Activated naive CD8-positive, alpha-beta T cell treated with anti-CD3 and anti-CD28 coated beads, Interleukin-2, amount 50 U/mL, for 24 hours (primary cell): ENCODE measurements around the gene JAKMIP3.

Experiments used
- ATAC-seq: fragments of 150-1000 bp; cut with Tn5 transposase; one replicate; pipeline ENCODE4 v1.10.0; 2021
- DNase-seq: peaks from one replicate; pipeline ENCODE4 v3.0.0; 2021
- H3K27ac Mint-ChIP-seq: one replicate; pipeline ENCODE4 v1.8.0; 2021; ENCODE audit warnings: mild to moderate bottlenecking, mixed read lengths
- H3K27me3 Mint-ChIP-seq: one replicate; pipeline ENCODE4 v1.8.0; 2021; ENCODE audit warnings: mixed read lengths
- H3K36me3 Mint-ChIP-seq: one replicate; pipeline ENCODE4 v1.8.0; 2021; ENCODE audit warnings: low read depth, mixed read lengths
- H3K4me1 Mint-ChIP-seq: one replicate; pipeline ENCODE4 v1.8.0; 2021; ENCODE audit warnings: mixed read lengths
- H3K4me3 Mint-ChIP-seq: one replicate; pipeline ENCODE4 v1.8.0; 2021; ENCODE audit warnings: mild to moderate bottlenecking, moderate library complexity, mixed read lengths
- H3K9me3 Mint-ChIP-seq: one replicate; pipeline ENCODE4 v1.8.0; 2021; ENCODE audit warnings: mixed read lengths

JAKMIP3 gene

GRCh38 chr10:132104062-132104461 is 38.3 kb downstream of the JAKMIP3 start:
- peaks cover 3% of the 10 kb centered on the region for H3K27me3 Mint-ChIP-seq
- ATAC-seq, result no peak
- H3K36me3 Mint-ChIP-seq, result no peaks in the 10 kb centered on the region
- H3K9me3 Mint-ChIP-seq, result no peaks in the 10 kb centered on the region
- DNase-seq, result no peak
- H3K27ac Mint-ChIP-seq, result no peak overlapping the region
- H3K4me1 Mint-ChIP-seq, result no peaks in the 10 kb centered on the region
- H3K4me3 Mint-ChIP-seq, result no peak overlapping the region

- peaks cover under 1% of the 10 kb centered on the region for H3K27me3 Mint-ChIP-seq
- H3K4me1 Mint-ChIP-seq, result no peaks in the 10 kb centered on the region
- no peaks in the 10 kb centered on the region for H3K36me3 Mint-ChIP-seq
- no peaks in the 10 kb centered on the region for H3K9me3 Mint-ChIP-seq
- ATAC-seq (no peak), DNase-seq (no peak)
- H3K4me3 Mint-ChIP-seq, result no peak overlapping the region
- H3K27ac Mint-ChIP-seq, result no peak overlapping the region
These were observed 38.9 kb downstream of the JAKMIP3 start for GRCh38 chr10:132104471-132105301.

GRCh38 chr10:132105302-132105995 is 39.7 kb downstream of the JAKMIP3 start:
- no peak for ATAC-seq
- Mint-ChIP-seq H3K36me3 (no peaks in the 10 kb centered on the region), H3K27ac (no peak overlapping the region), H3K4me3 (no peak overlapping the region), H3K9me3 (no peaks in the 10 kb centered on the region), H3K27me3 (no peaks in the 10 kb centered on the region), H3K4me1 (no peaks in the 10 kb centered on the region)
- no peak for DNase-seq

GRCh38 chr10:132106431-132106830 is 40.7 kb downstream of the JAKMIP3 start:
- H3K9me3 Mint-ChIP-seq, result no peaks in the 10 kb centered on the region
- H3K36me3 Mint-ChIP-seq, result no peaks in the 10 kb centered on the region
- no peaks in the 10 kb centered on the region for H3K4me1 Mint-ChIP-seq
- H3K27ac Mint-ChIP-seq, result no peak overlapping the region
- H3K4me3 Mint-ChIP-seq, result no peak overlapping the region
- ATAC-seq (no peak), DNase-seq (no peak)
- no peaks in the 10 kb centered on the region for H3K27me3 Mint-ChIP-seq

GRCh38 chr10:132107186-132107948 is 41.6 kb downstream of the JAKMIP3 start:
- Mint-ChIP-seq H3K4me3 (no peak overlapping the region), H3K27ac (no peak overlapping the region), H3K27me3 (no peaks in the 10 kb centered on the region), H3K4me1 (no peaks in the 10 kb centered on the region), H3K36me3 (no peaks in the 10 kb centered on the region), H3K9me3 (no peaks in the 10 kb centered on the region)
- DNase-seq (no peak), ATAC-seq (no peak)

GRCh38 chr10:132107949-132108877 is 42.5 kb downstream of the JAKMIP3 start:
- Mint-ChIP-seq H3K27me3 (no peaks in the 10 kb centered on the region), H3K36me3 (no peaks in the 10 kb centered on the region), H3K9me3 (no peaks in the 10 kb centered on the region), H3K4me3 (no peak overlapping the region), H3K4me1 (no peaks in the 10 kb centered on the region), H3K27ac (no peak overlapping the region)
- DNase-seq, result no peak
- no peak for ATAC-seq

- ATAC-seq, result no peak
- Mint-ChIP-seq H3K27ac (no peak overlapping the region), H3K36me3 (no peaks in the 10 kb centered on the region), H3K4me3 (no peak overlapping the region), H3K27me3 (no peaks in the 10 kb centered on the region), H3K4me1 (no peaks in the 10 kb centered on the region), H3K9me3 (no peaks in the 10 kb centered on the region)
- no peak for DNase-seq
These were observed 43.8 kb downstream of the JAKMIP3 start for GRCh38 chr10:132109341-132110110.

- H3K36me3 Mint-ChIP-seq, result no peaks in the 10 kb centered on the region
- DNase-seq, result no peak
- H3K4me3 Mint-ChIP-seq, result no peak overlapping the region
These were observed 44.4 kb downstream of the JAKMIP3 start for GRCh38 chr10:132110111-132110521.

GRCh38 chr10:132110713-132111112 is 45.0 kb downstream of the JAKMIP3 start:
- Mint-ChIP-seq H3K9me3 (no peaks in the 10 kb centered on the region), H3K27ac (no peak overlapping the region), H3K27me3 (no peaks in the 10 kb centered on the region), H3K36me3 (no peaks in the 10 kb centered on the region), H3K4me1 (no peaks in the 10 kb centered on the region), H3K4me3 (no peak overlapping the region)
- DNase-seq (no peak), ATAC-seq (no peak)

More at GRCh38 chr10:132110111-132110521, 44.4 kb downstream of the JAKMIP3 start:
- ATAC-seq, result no peak
- no peaks in the 10 kb centered on the region for H3K4me1 Mint-ChIP-seq
- H3K27ac Mint-ChIP-seq, result no peak overlapping the region
- H3K27me3 Mint-ChIP-seq, result no peaks in the 10 kb centered on the region
- no peaks in the 10 kb centered on the region for H3K9me3 Mint-ChIP-seq

GRCh38 chr10:132111121-132111731 is 45.5 kb downstream of the JAKMIP3 start:
- Mint-ChIP-seq H3K27ac (no peak overlapping the region), H3K36me3 (no peaks in the 10 kb centered on the region), H3K4me1 (no peaks in the 10 kb centered on the region), H3K9me3 (no peaks in the 10 kb centered on the region), H3K4me3 (no peak overlapping the region), H3K27me3 (no peaks in the 10 kb centered on the region)
- ATAC-seq (no peak), DNase-seq (no peak)

GRCh38 chr10:132111871-132112341 is 46.2 kb downstream of the JAKMIP3 start:
- H3K4me1 Mint-ChIP-seq, result no peaks in the 10 kb centered on the region
- no peak overlapping the region for H3K4me3 Mint-ChIP-seq
- no peaks in the 10 kb centered on the region for H3K9me3 Mint-ChIP-seq
- no peak overlapping the region for H3K27ac Mint-ChIP-seq
- no peaks in the 10 kb centered on the region for H3K27me3 Mint-ChIP-seq
- no peak for DNase-seq
- no peak for ATAC-seq
- H3K36me3 Mint-ChIP-seq, result no peaks in the 10 kb centered on the region

GRCh38 chr10:132112611-132113010 is 46.9 kb downstream of the JAKMIP3 start:
- H3K4me1 Mint-ChIP-seq, result no peaks in the 10 kb centered on the region
- no peaks in the 10 kb centered on the region for H3K9me3 Mint-ChIP-seq
- DNase-seq, result no peak
- H3K36me3 Mint-ChIP-seq, result no peaks in the 10 kb centered on the region
- H3K27me3 Mint-ChIP-seq, result no peaks in the 10 kb centered on the region
- no peak for ATAC-seq
- H3K27ac Mint-ChIP-seq, result no peak overlapping the region
- no peak overlapping the region for H3K4me3 Mint-ChIP-seq

- ATAC-seq (no peak), DNase-seq (no peak)
- Mint-ChIP-seq H3K4me3 (no peak overlapping the region), H3K27me3 (no peaks in the 10 kb centered on the region), H3K36me3 (no peaks in the 10 kb centered on the region), H3K4me1 (no peaks in the 10 kb centered on the region), H3K27ac (no peak overlapping the region), H3K9me3 (no peaks in the 10 kb centered on the region)
These were observed 47.5 kb downstream of the JAKMIP3 start for GRCh38 chr10:132113206-132113605.
